ENCODE measurements around the gene NRN1. TPM values are rescaled to one million over a fixed set of nuclear protein-coding genes. Genes with fewer than 3 reads are reported as not detected.

The NRN1 gene
- total RNA-seq, 2 donors from 2014 or later = 0.95 to 2.0 TPM

DNA sequence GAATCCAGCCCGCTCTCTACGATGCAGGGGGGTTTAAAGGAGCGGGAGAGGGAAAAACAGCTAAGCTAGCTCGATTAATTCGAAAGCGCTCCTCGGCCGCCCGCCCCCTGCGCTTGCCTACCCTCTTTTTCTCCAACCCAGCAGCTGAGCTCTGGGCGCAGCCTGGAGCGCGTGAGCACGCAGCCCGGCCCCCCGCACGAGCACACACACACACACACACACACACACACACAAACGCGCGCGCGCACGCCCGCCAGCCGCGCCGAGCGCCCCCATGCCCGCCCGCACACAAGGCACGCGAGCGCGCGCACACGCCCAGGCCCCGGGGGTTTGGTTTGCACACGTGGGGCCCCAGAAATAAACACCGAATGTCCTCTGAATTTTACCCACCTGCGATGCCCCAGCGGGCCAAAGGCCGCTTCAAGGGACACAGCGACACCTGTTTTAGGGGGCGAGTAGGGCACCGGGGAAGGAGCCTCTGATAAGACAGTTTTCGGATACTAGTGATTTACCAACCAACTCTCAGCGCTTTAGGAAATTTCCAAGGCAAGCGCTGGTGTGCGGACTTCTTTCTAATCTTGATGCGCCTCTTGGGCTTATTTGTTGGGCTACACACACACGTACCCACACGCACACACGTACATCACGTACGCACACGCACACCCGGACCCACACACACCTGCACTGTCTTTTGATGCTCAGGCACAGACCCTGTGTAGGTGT, 802 bp upstream of the NRN1 start:
- peak overlapping the region; percentile 78 to 80 for H3K27ac Mint-ChIP-seq
- DNase-seq (ENCODE audit: low spot score) (no peak), ATAC-seq (no peak)
- no peaks in the 10 kb centered on the region for H3K9me3 Mint-ChIP-seq
- H3K4me3 Mint-ChIP-seq = peak overlapping the region; percentile 92
- H3K27me3 Mint-ChIP-seq = peaks cover 59 to 64% of the 10 kb centered on the region in 2 donors
- H3K4me1 Mint-ChIP-seq (ENCODE audit: low read depth in 2 of 2) = peaks cover 49 to 55% of the 10 kb centered on the region in 2 donors
- H3K36me3 Mint-ChIP-seq = peaks cover 23% of the 10 kb centered on the region

- ATAC-seq = no peak
- Mint-ChIP-seq H3K9me3 (no peaks in the 10 kb centered on the region), H3K27ac (peak overlapping the region; percentile 52 to 75), H3K4me1 (ENCODE audit: low read depth in 2 of 2) (peaks cover 53 to 55% of the 10 kb centered on the region in 2 donors), H3K36me3 (peaks cover 23% of the 10 kb centered on the region), H3K4me3 (peak overlapping the region; percentile 92), H3K27me3 (peaks cover 59 to 67% of the 10 kb centered on the region in 2 donors)
- DNase-seq (ENCODE audit: low spot score) = no peak
Measured at GRCh38 chr6:6006006-6006427, 708 bp downstream of the NRN1 start.

GRCh38 chr6:6005051-6006005, 1.4 kb downstream of the NRN1 start:
- peaks cover 55 to 57% of the 10 kb centered on the region in 2 donors for H3K4me1 Mint-ChIP-seq (ENCODE audit: low read depth in 2 of 2)

GRCh38 chr6:6004390-6004995, 2.2 kb downstream of the NRN1 start:
- Mint-ChIP-seq H3K4me1 (ENCODE audit: low read depth in 2 of 2) (peaks cover 62 to 64% of the 10 kb centered on the region in 2 donors), H3K36me3 (peaks cover 32% of the 10 kb centered on the region), H3K4me3 (peak overlapping the region; percentile 92), H3K27ac (peak overlapping the region; percentile 52 to 75), H3K27me3 (peaks cover 68 to 74% of the 10 kb centered on the region in 2 donors), H3K9me3 (no peaks in the 10 kb centered on the region)
- ATAC-seq (no peak), DNase-seq (ENCODE audit: low spot score) (no peak)

More at GRCh38 chr6:6005051-6006005, 1.4 kb downstream of the NRN1 start:
- H3K36me3 Mint-ChIP-seq = peaks cover 25% of the 10 kb centered on the region
- no peaks in the 10 kb centered on the region for H3K9me3 Mint-ChIP-seq
- H3K27me3 Mint-ChIP-seq = peaks cover 61 to 71% of the 10 kb centered on the region in 2 donors
- ATAC-seq (no peak), DNase-seq (ENCODE audit: low spot score) (no peak)
- H3K27ac Mint-ChIP-seq = peak overlapping the region; percentile 52 to 75
- peak overlapping the region; percentile 92 for H3K4me3 Mint-ChIP-seq

GRCh38 chr6:6003621-6004366, 2.9 kb downstream of the NRN1 start:
- Mint-ChIP-seq H3K27ac (peak overlapping the region; percentile 52 to 75), H3K9me3 (no peaks in the 10 kb centered on the region), H3K4me3 (peak overlapping the region; percentile 92), H3K4me1 (ENCODE audit: low read depth in 2 of 2) (peaks cover 61 to 62% of the 10 kb centered on the region in 2 donors), H3K36me3 (peaks cover 32% of the 10 kb centered on the region), H3K27me3 (peaks cover 68 to 75% of the 10 kb centered on the region in 2 donors)
- ATAC-seq (peak in 1 of 2 donors; percentile 29), DNase-seq (ENCODE audit: low spot score) (no peak)

- H3K27me3 Mint-ChIP-seq = peaks cover 73 to 79% of the 10 kb centered on the region in 2 donors
- no peaks in the 10 kb centered on the region for H3K9me3 Mint-ChIP-seq
- DNase-seq (ENCODE audit: low spot score) (no peak), ATAC-seq (peak in 1 of 2 donors; percentile 16)
- H3K4me3 Mint-ChIP-seq = peak overlapping the region; percentile 92
- peak overlapping the region; percentile 39 to 55 for H3K27ac Mint-ChIP-seq
- peaks cover 32% of the 10 kb centered on the region for H3K36me3 Mint-ChIP-seq
- peaks cover 64 to 65% of the 10 kb centered on the region in 2 donors for H3K4me1 Mint-ChIP-seq (ENCODE audit: low read depth in 2 of 2)
Measured at GRCh38 chr6:6002848-6003620, 3.7 kb downstream of the NRN1 start.

DNA sequence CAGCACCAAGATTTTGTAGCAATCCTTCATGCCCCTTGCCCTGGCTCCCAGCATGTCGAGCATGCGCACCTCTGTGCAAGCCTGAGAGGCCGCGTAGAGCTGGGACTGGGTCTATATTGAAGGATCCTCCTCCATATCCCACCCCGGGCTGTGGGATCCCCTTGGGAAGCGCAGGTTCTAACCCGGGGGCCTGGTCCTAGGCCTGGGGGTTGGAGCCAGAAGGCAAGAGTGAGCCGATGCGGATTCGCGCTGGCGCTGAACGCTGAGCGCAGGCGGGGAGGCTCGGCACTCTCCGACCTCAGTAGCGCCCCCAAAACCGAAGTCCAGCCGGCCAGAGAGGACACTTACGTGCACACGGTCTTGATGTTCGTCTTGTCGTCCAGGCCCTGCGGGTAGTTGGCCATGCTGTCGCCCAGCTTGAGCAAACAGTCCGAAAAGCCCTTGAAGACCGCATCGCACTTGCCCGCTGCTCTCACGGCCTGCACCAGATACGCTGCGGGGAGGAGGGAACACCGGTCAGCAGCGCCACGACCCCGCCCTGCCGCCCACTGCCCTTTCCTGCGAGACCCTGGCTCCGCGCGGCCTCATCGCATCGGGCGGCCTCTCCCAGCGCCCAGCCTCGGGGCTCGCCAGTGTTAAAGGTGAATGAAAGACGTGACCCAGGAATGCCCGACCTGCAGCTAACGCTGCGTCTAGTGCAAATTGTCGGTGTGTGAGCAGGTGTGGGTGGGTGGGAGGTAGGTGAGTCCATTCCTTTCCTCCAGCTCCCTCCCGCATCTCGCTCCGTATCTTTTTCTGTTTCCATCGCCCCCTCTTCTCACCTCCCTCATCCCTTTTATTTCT, 4.5 kb downstream of the NRN1 start:
- Mint-ChIP-seq H3K27ac (peak overlapping the region; percentile 39 to 55), H3K36me3 (peaks cover 32% of the 10 kb centered on the region), H3K4me3 (peak overlapping the region; percentile 20), H3K4me1 (ENCODE audit: low read depth in 2 of 2) (peaks cover 64 to 68% of the 10 kb centered on the region in 2 donors), H3K9me3 (no peaks in the 10 kb centered on the region), H3K27me3 (peaks cover 67 to 82% of the 10 kb centered on the region in 2 donors)
- DNase-seq (ENCODE audit: low spot score) (no peak), ATAC-seq (no peak)

DNA sequence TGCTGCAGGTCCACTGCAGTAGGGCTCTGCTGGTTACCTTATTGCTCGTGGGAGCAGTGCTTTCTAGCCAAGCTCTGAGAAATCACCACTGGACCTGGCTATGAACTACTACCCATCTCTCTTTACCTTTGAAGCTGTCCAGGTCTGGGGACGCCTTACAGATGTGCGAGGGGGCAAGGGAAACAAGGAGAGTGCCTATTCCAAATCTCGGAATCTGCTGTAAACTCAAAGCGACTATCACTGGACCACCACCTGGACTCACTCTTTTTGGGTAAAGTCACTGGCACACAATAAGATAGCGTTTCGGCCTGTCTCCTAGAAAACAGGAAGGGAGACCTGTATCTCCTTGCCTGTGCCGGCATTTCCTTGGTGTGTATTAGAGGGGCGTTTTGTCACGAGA, 5.3 kb downstream of the NRN1 start:
- peak overlapping the region in 1 of 2 donors; percentile 35 for H3K27ac Mint-ChIP-seq
- ATAC-seq (no peak), DNase-seq (ENCODE audit: low spot score) (no peak)
- peak overlapping the region; percentile 13 for H3K4me3 Mint-ChIP-seq
- no peaks in the 10 kb centered on the region for H3K9me3 Mint-ChIP-seq
- peaks cover 61 to 70% of the 10 kb centered on the region in 2 donors for H3K4me1 Mint-ChIP-seq (ENCODE audit: low read depth in 2 of 2)
- H3K27me3 Mint-ChIP-seq = peaks cover 64 to 84% of the 10 kb centered on the region in 2 donors
- H3K36me3 Mint-ChIP-seq = peaks cover 32% of the 10 kb centered on the region

GRCh38 chr6:5999688-6000608, 6.8 kb downstream of the NRN1 start:
- peaks cover 30% of the 10 kb centered on the region for H3K36me3 Mint-ChIP-seq
- H3K9me3 Mint-ChIP-seq = no peaks in the 10 kb centered on the region
- H3K4me1 Mint-ChIP-seq (ENCODE audit: low read depth in 2 of 2) = peaks cover 62 to 69% of the 10 kb centered on the region in 2 donors
- peak overlapping the region; percentile 59 for H3K4me3 Mint-ChIP-seq
- ATAC-seq = no peak
- peak overlapping the region; percentile 6 to 42 for H3K27ac Mint-ChIP-seq
- H3K27me3 Mint-ChIP-seq = peaks cover 63 to 84% of the 10 kb centered on the region in 2 donors
- DNase-seq (ENCODE audit: low spot score) = no peak

DNA sequence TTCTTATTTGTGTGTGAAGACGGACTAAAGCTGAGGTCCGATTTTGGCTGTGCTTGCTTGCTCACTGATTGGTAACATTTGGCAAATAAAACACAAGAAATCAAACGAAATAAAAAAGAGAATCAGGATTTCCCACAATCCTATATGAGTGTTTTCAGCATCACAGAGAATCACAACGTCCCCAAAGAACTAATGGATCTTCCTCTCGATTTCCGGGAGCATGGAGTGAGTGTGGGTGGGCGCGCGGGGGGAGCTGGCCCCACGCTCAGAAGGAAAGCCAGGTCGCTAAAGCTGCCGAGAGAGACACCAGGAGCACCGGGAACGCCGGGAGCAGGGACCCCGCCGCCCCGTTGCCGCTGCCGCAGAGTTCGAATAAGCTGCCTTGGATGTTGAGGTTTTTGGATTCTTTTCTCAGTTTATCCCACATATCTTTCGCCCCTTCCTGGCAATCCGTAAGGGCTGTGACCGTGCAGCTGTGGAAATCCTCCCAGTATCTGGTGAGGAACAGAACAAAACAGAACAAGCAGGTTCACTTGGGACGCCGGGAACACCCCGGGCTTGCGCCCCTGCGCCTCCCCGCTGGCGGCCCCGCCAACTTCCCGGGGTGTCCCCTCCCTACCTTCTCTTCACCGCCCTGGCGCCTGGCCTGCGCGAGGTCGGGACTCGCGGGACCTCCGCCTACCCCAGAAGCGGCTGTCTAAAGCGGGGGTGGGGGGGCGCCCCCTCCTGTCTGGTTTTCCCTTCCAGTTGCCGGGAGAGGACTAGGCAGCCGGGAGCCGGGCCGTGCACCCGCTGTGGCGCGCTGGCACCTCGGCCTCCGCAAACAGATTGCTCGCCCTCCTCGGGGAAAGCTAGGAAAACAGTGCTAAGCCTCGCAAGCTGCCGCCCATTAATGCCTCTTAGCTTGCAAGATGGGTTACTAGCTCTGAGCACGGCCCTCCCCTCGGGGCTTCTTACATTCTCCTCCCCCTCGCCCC, 7.7 kb downstream of the NRN1 start:
- Mint-ChIP-seq H3K4me3 (peak overlapping the region; percentile 91), H3K4me1 (ENCODE audit: low read depth in 2 of 2) (peaks cover 59 to 63% of the 10 kb centered on the region in 2 donors), H3K9me3 (no peaks in the 10 kb centered on the region), H3K27me3 (peaks cover 58 to 79% of the 10 kb centered on the region in 2 donors), H3K36me3 (peaks cover 21% of the 10 kb centered on the region), H3K27ac (peak overlapping the region; percentile 6 to 42)
- DNase-seq (ENCODE audit: low spot score) (no peak), ATAC-seq (no peak)
